Spleen (tissue), 7 donors: ENCODE data around the gene KDM6A.
"Not testable (repeated sequence)": the region's sequence is repeated elsewhere in the genome, so short reads cannot be mapped to it uniquely, and the experiment has no call there.

Experiments
- CTCF ChIP-seq, 11 experiments: fragments of 200-600 bp in 7 of 11; fragments of 450-650 bp in 4 of 11; sonication (generic) in 4 of 11; IDR thresholded peaks in 8 of 11; conservative IDR thresholded peaks in 3 of 11; 1 replicate in 7 of 11; 2 replicates in 4 of 11; pipeline versions ENCODE4 v1.4.0 to v1.8.0; 2016 to 2021; ENCODE audit warnings: antibody characterized with exemption in 11 of 11, inconsistent platforms in 4 of 11, mild to moderate bottlenecking in 1 of 11
- POLR2A ChIP-seq, 3 donors: fragments of 450-650 bp; IDR thresholded peaks; one replicate each; pipeline ENCODE4 v1.5.1; 2017; ENCODE audit warnings: antibody characterized with exemption in 3 of 3, mild to moderate bottlenecking in 1 of 3
- POLR2AphosphoS5 ChIP-seq, 3 donors: sonication (generic); formaldehyde crosslinking; IDR thresholded peaks; one replicate each; pipeline ENCODE4 v1.5.1; 2017; ENCODE audit warnings: antibody characterized with exemption in 3 of 3
- donor health status: DM: no; HTN: no; CAD: no; lungs with moderate emphysema.
- donor health status: DM: no; HTN: no; CAD: no.
- donor health status: DM: no; HTN: no; CAD: no.

- not testable (repeated sequence) for TF ChIP-seq CTCF (IDR thresholded peaks at IDR 0.05 in 8 of 11, conservative IDR thresholded peaks at IDR 0.05 in 3 of 11); POLR2AphosphoS5 (IDR thresholded peaks at IDR 0.05); POLR2A (IDR thresholded peaks at IDR 0.05)
Measured at GRCh38 chrX:45073011-45073410, 200.0 kb downstream of the KDM6A start.
